NCI-H2227 treated with DMSO at 0.1 percent for 48 hours (cell line): ENCODE measurements around the gene TMEM179.
A peak's percentile ranks its signal among the peaks of the same experiment; 100 is the strongest.

Source experiments
- DNase-seq: peaks from one replicate; lab custom pipeline; 2025; lab: John Stamatoyannopoulos, UW

TMEM179 gene

GRCh38 chr14:104554608-104555429 lies 49.8 kb downstream of the TMEM179 start:
- DNase-seq: no peak

GRCh38 chr14:104554088-104554607 lies 50.4 kb downstream of the TMEM179 start:
- no peak for DNase-seq

- no peak for DNase-seq
These were observed 51.1 kb downstream of the TMEM179 start for GRCh38 chr14:104553166-104554087.

- no peak for DNase-seq
These were observed 51.8 kb downstream of the TMEM179 start for GRCh38 chr14:104552738-104553125.

GRCh38 chr14:104551851-104552737 lies 52.5 kb downstream of the TMEM179 start:
- no peak for DNase-seq

GRCh38 chr14:104550861-104551728 lies 53.5 kb downstream of the TMEM179 start:
- DNase-seq: no peak

GRCh38 chr14:104550340-104550860 lies 54.2 kb downstream of the TMEM179 start:
- no peak for DNase-seq

- DNase-seq: no peak
These were observed 54.8 kb downstream of the TMEM179 start for GRCh38 chr14:104549536-104550339.

- DNase-seq: no peak
These were observed 55.6 kb downstream of the TMEM179 start for GRCh38 chr14:104548802-104549535.

- DNase-seq: no peak
These were observed 56.4 kb downstream of the TMEM179 start for GRCh38 chr14:104547998-104548700.

- DNase-seq: no peak
These were observed 57.1 kb downstream of the TMEM179 start for GRCh38 chr14:104547310-104547997.

GRCh38 chr14:104546591-104547309 lies 57.8 kb downstream of the TMEM179 start:
- DNase-seq: no peak

- no peak for DNase-seq
These were observed 58.5 kb downstream of the TMEM179 start for GRCh38 chr14:104545942-104546501.

GRCh38 chr14:104545151-104545941 lies 59.2 kb downstream of the TMEM179 start:
- DNase-seq: peak; percentile 16

GRCh38 chr14:104544362-104544961 lies 60.1 kb downstream of the TMEM179 start:
- no peak for DNase-seq
